Cardiac muscle cell (in vitro differentiated cells and primary cell): ENCODE results near the gene ALDH1A2. TPM values are rescaled to one million over a fixed set of nuclear protein-coding genes. Genes with fewer than 3 reads are reported as not detected.

Experiments
- DNase-seq, 2 donors: peaks; one replicate each; pipeline versions ENCODE4 v3.0.0 to v3.0.0-alpha.2; 2010 to 2017; ENCODE audit warnings: low read depth in 1 of 2, low spot score in 1 of 2
- H3K27ac ChIP-seq: fragments of 200-600 bp; sonication (generic); 2 replicates; pipeline ENCODE4 v1.5.1; 2016
- H3K27me3 ChIP-seq: fragments of 200-600 bp; sonication (generic); 2 replicates; pipeline ENCODE4 v1.6.0; 2016; ENCODE audit warnings: control low read depth
- H3K36me3 ChIP-seq: fragments of 200-600 bp; sonication (generic); 2 replicates; pipeline ENCODE4 v1.5.1; 2016; ENCODE audit warnings: control low read depth
- H3K4me1 ChIP-seq: fragments of 200-600 bp; sonication (generic); 2 replicates; pipeline ENCODE4 v1.8.1; 2017; ENCODE audit warnings: low read depth, mild to moderate bottlenecking, mixed run types
- H3K4me3 ChIP-seq: fragments of 200-600 bp; sonication (generic); 2 replicates; pipeline ENCODE4 v1.5.1; 2016; ENCODE audit warnings: mild to moderate bottlenecking
- H3K9me3 ChIP-seq: fragments of 200-600 bp; sonication (generic); 2 replicates; pipeline ENCODE4 v1.5.1; 2017; ENCODE audit warnings: low read depth, mild to moderate bottlenecking, control low read depth
- CTCF ChIP-seq: IDR thresholded peaks from 2 replicates; pipeline ENCODE4 v1.5.1; 2012; ENCODE audit warnings: low read depth, mild to moderate bottlenecking, low read length
- polyA plus RNA-seq: library from polyadenylated mRNA; unstranded; fragments of >200 nt; fragmentation: Nextera tagmentation; extraction: Ambion mirVana; gene quantifications from 2 replicates; pipeline ENCODE4 v1.2.1, GENCODE V29; 2016
- total RNA-seq: library from RNA; depleted of rRNA; stranded (reverse); fragments of >200 nt; gene quantifications from 2 replicates; pipeline ENCODE4 v1.2.3, GENCODE V29; 2016

Gene ALDH1A2
- total and polyA plus RNA-seq, 2 experiments from 2014 or later, result 3.5 to 4.0 TPM

GRCh38 chr15:57917998-57918397, 147.5 kb downstream of the ALDH1A2 start:
- Histone ChIP-seq H3K27me3 (no peaks in the 10 kb centered on the region), H3K9me3 (no peaks in the 10 kb centered on the region), H3K36me3 (no peaks in the 10 kb centered on the region), H3K4me1 (peaks cover under 1% of the 10 kb centered on the region), H3K4me3 (no peak overlapping the region), H3K27ac (no peak overlapping the region)
- DNase-seq, result no peak
- TF ChIP-seq CTCF, result no peak

GRCh38 chr15:57916695-57917094, 148.8 kb downstream of the ALDH1A2 start:
- Histone ChIP-seq H3K4me3 (no peak overlapping the region), H3K27me3 (no peaks in the 10 kb centered on the region), H3K27ac (no peak overlapping the region), H3K36me3 (no peaks in the 10 kb centered on the region), H3K9me3 (no peaks in the 10 kb centered on the region), H3K4me1 (no peaks in the 10 kb centered on the region)
- no peak for TF ChIP-seq CTCF
- DNase-seq, result peak in 1 of 2 donors; percentile 35

- TF ChIP-seq CTCF, result no peak
- peak in 1 of 2 donors; percentile 10 for DNase-seq
- Histone ChIP-seq H3K27ac (no peak overlapping the region), H3K9me3 (no peaks in the 10 kb centered on the region), H3K4me1 (no peaks in the 10 kb centered on the region), H3K36me3 (no peaks in the 10 kb centered on the region), H3K27me3 (no peaks in the 10 kb centered on the region), H3K4me3 (no peak overlapping the region)
These were observed 149.5 kb downstream of the ALDH1A2 start for GRCh38 chr15:57915827-57916531.

- no peak overlapping the region for H3K4me3 ChIP-seq
- no peak for TF ChIP-seq CTCF
- no peaks in the 10 kb centered on the region for H3K9me3 ChIP-seq
- no peaks in the 10 kb centered on the region for H3K4me1 ChIP-seq
- DNase-seq, result no peak
- no peaks in the 10 kb centered on the region for H3K27me3 ChIP-seq
- H3K36me3 ChIP-seq, result no peaks in the 10 kb centered on the region
- H3K27ac ChIP-seq, result no peak overlapping the region
These were observed 151.0 kb downstream of the ALDH1A2 start for GRCh38 chr15:57914350-57915055.

- no peak for TF ChIP-seq CTCF
- DNase-seq, result peak in 1 of 2 donors; percentile 75
- no peaks in the 10 kb centered on the region for H3K9me3 ChIP-seq
These were observed 154.3 kb downstream of the ALDH1A2 start for GRCh38 chr15:57911247-57911646.

More at GRCh38 chr15:57911247-57911646, 154.3 kb downstream of the ALDH1A2 start:
- no peak overlapping the region for H3K27ac ChIP-seq
- H3K36me3 ChIP-seq, result no peaks in the 10 kb centered on the region
- no peaks in the 10 kb centered on the region for H3K27me3 ChIP-seq
- no peaks in the 10 kb centered on the region for H3K4me1 ChIP-seq
- H3K4me3 ChIP-seq, result no peak overlapping the region
